Endometrium (tissue), 2 donors: Measurements from ENCODE around the gene NFE2L2.
"Not testable (repeated sequence)": the region's sequence is repeated elsewhere in the genome, so short reads cannot be mapped to it uniquely, and the experiment has no call there.

Experiments used
- FAIRE-seq: peaks from 2 replicates; lab custom pipeline; 2012; peaks lifted over from hg19 to GRCh38; lab: Jason Lieb, UNC
- donor health status: control.
- donor health status: control.

Gene NFE2L2

GRCh38 chr2:177281400-177282180 is 17.1 kb upstream of the NFE2L2 start:
- FAIRE-seq, result no peak

DNA sequence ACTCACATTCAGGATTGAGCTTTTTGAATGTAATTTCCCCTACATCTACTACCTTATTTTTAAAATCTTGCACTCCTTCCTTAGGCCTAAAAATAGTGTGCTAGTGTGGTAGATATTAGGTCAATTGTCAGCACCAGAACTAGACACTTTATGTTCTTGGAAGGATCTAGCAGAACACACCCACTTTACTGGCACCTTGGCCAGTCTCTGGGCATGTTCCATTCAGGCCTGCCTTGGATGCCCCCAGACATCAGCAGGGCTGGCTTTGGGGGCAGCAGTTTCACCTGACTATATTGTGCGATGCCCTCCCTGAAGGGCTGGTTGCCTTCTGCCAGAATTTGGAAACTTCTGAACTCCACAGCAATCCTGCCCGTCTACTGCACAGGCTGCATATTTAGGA is 15.3 kb upstream of the NFE2L2 start:
- FAIRE-seq, result no peak

GRCh38 chr2:177275743-177276055 is 11.2 kb upstream of the NFE2L2 start:
- FAIRE-seq, result no peak

GRCh38 chr2:177275040-177275742 is 10.7 kb upstream of the NFE2L2 start:
- FAIRE-seq, result no peak

- FAIRE-seq, result no peak
Measured at GRCh38 chr2:177273408-177273807, 8.9 kb upstream of the NFE2L2 start.

GRCh38 chr2:177272765-177273164 is 8.2 kb upstream of the NFE2L2 start:
- FAIRE-seq, result no peak

DNA sequence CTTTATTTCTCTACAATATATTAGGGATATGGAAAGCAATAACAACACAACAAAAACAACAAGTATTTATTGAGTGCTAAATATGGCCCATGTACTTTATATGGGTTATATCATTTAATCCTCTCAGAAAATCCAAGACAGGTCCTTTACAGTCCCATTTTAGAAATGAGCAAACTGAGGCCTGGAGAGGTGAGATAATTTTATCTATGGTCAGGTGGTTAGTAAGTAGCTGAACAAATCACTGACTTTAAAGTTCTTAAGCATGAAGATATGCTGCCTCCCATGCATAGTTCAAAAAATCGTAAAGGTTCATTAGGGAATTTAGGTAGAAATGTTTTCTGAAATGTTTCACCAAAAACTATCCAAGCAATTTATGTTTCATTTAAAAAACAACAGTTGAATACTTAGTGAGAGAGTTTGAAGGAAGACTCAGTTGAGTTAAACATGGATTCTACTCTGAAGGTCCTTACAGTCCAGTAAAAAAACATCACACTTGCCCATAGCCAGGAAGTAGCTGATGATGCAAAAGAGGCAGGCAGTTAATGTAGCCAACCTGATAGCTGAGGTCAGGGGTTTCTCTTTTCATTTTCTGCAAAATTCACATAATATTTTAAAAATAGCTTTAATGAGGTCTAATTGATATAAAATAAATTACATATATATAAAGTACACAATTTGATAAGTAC is 7.6 kb upstream of the NFE2L2 start:
- no peak for FAIRE-seq

- FAIRE-seq, result no peak
Measured at GRCh38 chr2:177270531-177270930, 6.0 kb upstream of the NFE2L2 start.

DNA sequence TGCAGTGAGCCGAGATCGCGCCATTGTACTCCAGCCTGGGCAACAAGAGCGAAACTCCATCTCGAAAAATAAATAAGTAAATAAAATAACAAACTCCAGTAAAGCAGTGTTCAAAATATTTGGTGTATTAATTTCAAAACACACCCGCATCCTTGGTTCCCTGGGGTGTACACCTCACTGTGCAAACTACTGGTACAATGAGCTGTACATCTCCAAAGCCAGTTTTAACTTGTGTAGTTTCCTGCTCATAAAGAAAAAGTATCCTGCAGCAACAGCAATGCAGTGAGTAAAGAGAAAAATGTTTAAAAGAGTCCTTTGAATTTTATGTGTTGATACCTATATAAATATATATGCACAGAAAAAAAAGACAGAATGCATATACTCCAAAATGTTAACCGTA is 4.4 kb upstream of the NFE2L2 start:
- no peak for FAIRE-seq

DNA sequence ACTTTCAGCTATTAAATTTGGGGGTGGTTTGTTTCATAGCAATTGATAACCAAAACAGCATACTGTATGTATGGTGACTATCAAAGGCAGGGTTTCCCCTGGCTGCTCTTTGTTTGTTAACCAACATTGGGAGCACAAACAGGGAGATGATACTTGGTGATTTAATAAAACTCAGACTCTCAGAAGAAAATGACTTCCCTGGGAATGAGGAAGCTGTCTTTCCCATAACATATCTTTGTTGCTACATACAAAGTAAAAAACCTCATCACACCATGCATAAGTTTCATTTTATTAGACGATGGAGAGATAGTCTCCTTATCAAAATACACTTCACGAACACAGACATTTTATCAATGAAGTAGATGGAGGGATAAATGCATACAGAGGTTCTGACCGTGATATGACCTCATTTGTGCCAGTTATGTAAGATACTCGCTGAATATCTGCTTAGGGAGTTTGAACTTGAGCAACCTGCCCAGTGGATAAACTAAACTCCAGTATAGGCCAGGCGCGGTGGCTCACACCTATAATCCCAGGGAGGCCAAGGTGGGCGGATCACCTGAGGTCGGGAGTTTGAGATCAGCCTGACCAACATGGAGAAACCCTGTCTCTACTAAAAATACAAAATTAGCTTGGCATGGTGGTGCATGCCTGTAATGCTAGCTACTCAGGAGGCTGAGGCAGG is 3.8 kb upstream of the NFE2L2 start:
- FAIRE-seq, result no peak

GRCh38 chr2:177266955-177267354 is 2.4 kb upstream of the NFE2L2 start:
- FAIRE-seq, result not testable (repeated sequence)

GRCh38 chr2:177265824-177266817 is 1.6 kb upstream of the NFE2L2 start:
- peak; percentile 57 for FAIRE-seq

DNA sequence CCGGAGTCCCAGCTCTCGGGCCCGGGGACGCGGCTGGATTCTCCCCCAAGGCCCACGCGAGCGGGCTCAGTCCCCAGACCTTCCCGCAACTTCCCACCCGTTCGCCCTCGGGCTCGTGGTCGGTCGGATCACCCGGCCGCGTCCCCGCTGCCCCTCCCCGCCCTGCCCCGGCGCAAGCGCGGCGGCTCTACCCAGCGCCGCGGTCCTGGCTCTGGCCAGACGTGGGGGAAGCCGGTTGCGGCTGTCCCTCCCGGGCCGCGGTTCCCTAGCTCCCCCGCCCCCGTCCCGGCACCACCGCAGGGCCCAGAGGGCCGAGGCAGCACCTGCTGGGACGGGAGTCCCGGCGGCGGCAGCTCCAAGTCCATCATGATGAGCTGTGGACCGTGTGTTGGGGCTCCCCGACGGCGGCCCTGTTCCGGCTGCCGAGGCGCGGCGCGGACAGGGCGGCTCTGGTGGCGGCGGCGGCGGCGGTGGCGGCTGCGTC is 276 bp downstream of the NFE2L2 start:
- FAIRE-seq, result no peak

GRCh38 chr2:177263451-177264208 is 897 bp downstream of the NFE2L2 start:
- no peak for FAIRE-seq

DNA sequence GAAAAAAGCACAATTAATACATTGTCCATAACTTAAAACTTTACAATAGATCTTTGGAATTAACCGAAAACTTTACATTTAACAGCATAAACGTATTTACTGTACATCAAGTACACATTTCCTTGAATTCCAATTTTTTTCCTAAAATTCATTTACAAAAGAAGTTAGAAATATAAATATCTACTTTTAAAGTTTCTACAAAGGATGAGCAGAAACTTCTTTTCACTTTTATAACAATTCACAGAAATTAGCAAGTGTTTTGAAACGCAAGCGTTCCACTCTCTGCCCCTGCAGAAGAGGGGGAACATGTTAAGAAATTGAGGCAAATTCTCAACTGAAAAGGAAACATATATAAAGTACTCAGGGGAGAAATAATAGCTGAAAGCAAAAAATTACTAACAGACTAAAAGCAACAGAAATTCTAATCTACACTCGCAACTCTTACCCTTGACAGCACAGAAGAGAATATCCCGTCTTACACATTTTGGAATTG is 1.5 kb downstream of the NFE2L2 start:
- no peak for FAIRE-seq

DNA sequence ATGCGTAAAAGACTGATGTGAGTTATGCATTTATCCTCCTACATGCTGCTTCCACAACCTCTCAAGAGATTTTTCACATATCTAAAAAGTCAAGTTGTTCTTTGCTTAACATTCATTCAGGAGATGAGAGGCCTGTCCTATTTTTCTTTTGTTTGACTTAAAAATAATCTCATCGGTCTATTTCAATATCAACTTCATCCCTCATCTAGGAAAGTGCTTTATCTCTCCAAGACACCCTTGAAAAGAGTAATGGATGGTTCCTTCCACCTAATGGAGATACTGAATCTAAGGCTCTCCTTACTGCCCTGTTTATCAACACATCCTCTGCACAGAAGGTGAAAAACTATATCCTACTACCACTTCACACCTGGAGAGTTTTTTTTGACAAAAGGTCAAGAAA is 2.4 kb downstream of the NFE2L2 start:
- no peak for FAIRE-seq

GRCh38 chr2:177261116-177262060 is 3.1 kb downstream of the NFE2L2 start:
- FAIRE-seq, result no peak

DNA sequence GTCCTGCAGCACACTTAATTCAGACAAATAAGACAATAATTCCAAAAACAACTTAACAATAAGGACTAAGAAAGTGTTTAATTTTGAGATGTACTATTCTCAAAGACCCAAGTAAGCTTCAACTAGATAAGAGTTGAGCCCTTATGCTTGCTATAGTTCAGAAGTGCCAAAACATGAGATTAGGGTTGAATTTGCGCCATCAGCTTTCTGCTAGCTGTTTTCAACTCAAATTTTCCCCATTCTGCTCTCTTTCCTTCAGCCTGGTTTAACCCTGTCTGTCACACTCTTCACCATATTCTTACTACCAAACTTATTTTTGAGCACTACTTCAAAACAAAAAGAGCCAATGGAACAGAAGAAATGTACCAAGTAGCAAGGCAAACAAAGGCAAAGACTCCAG is 4.1 kb downstream of the NFE2L2 start:
- FAIRE-seq, result no peak

GRCh38 chr2:177258059-177258458 is 6.5 kb downstream of the NFE2L2 start:
- FAIRE-seq, result no peak
